ENCODE data around the gene EML5.

The EML5 gene

DNA sequence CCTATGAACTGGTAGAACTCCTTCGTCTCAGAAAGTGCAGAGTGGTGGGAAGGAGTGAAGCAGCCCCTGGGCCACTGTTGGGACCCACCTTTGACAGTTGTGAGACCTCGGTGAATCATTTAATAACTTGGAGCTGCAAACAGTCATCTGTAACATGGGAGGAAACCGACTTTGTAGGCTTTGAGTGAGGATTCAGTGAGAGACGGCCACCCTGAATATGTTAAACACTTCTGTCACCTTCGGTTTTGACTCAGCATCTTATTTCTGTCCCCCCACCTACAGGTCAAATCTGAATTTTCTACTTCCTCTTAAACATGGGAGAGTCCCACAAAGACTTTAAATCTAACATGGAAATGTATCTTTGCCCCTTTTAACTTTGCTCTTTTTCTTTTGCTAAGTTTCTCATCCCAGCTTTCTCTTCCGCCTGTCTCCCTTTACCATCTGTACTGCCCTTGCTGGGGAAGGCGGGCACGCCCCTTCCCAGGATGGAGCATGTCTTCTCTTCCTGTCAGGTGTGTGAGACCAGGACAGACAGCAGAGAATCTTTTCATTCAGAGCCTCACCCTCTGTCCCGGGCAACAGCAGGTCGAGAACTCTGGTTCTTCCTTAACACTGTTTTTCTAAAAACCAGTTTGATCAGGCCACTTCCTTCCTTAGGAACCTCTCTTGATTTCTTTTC, 192.9 kb downstream of the EML5 start:
- TF ChIP-seq TAF1 (IDR thresholded peaks at IDR 0.05; ENCODE audit: borderline replicate concordance, insufficient read depth, low read length), result no peak
- no peak for TF ChIP-seq FOXP2 (optimal IDR thresholded peaks at IDR 0.05; ENCODE audit: borderline replicate concordance, extremely low read depth, extremely low read length, insufficient read depth)
- no peak for TF ChIP-seq POLR2AphosphoS5 (IDR thresholded peaks at IDR 0.05; ENCODE audit: low read depth, low read length)

- TF ChIP-seq SIN3A (IDR thresholded peaks at IDR 0.05; ENCODE audit: borderline replicate concordance, insufficient read depth, low read length), result no peak
- no peak for TF ChIP-seq TAF1 (IDR thresholded peaks at IDR 0.05; ENCODE audit: borderline replicate concordance, insufficient read depth, low read length)
- TF ChIP-seq FOXP2 (optimal IDR thresholded peaks at IDR 0.05; ENCODE audit: borderline replicate concordance, extremely low read depth, extremely low read length, insufficient read depth), result no peak
- TF ChIP-seq, protein P1, sequence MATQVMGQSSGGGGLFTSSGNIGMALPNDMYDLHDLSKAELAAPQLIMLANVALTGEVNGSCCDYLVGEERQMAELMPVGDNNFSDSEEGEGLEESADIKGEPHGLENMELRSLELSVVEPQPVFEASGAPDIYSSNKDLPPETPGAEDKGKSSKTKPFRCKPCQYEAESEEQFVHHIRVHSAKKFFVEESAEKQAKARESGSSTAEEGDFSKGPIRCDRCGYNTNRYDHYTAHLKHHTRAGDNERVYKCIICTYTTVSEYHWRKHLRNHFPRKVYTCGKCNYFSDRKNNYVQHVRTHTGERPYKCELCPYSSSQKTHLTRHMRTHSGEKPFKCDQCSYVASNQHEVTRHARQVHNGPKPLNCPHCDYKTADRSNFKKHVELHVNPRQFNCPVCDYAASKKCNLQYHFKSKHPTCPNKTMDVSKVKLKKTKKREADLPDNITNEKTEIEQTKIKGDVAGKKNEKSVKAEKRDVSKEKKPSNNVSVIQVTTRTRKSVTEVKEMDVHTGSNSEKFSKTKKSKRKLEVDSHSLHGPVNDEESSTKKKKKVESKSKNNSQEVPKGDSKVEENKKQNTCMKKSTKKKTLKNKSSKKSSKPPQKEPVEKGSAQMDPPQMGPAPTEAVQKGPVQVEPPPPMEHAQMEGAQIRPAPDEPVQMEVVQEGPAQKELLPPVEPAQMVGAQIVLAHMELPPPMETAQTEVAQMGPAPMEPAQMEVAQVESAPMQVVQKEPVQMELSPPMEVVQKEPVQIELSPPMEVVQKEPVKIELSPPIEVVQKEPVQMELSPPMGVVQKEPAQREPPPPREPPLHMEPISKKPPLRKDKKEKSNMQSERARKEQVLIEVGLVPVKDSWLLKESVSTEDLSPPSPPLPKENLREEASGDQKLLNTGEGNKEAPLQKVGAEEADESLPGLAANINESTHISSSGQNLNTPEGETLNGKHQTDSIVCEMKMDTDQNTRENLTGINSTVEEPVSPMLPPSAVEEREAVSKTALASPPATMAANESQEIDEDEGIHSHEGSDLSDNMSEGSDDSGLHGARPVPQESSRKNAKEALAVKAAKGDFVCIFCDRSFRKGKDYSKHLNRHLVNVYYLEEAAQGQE (IDR thresholded peaks at IDR 0.05; ENCODE audit: insufficient read depth in 1 of 2, low read depth in 2 of 2, low read length in 2 of 2), result no peak
- TF ChIP-seq POLR2AphosphoS5 (IDR thresholded peaks at IDR 0.05; ENCODE audit: low read depth, low read length), result no peak
These were observed 193.4 kb downstream of the EML5 start for GRCh38 chr14:88599326-88599725.

- TF ChIP-seq POLR2AphosphoS5 (IDR thresholded peaks at IDR 0.05; ENCODE audit: low read depth, low read length), result no peak
- TF ChIP-seq, protein P1 (IDR thresholded peaks at IDR 0.05; ENCODE audit: insufficient read depth in 1 of 2, low read depth in 2 of 2, low read length in 2 of 2), result no peak
- TF ChIP-seq SIN3A (IDR thresholded peaks at IDR 0.05; ENCODE audit: borderline replicate concordance, insufficient read depth, low read length), result no peak
- no peak for TF ChIP-seq TAF1 (IDR thresholded peaks at IDR 0.05; ENCODE audit: borderline replicate concordance, insufficient read depth, low read length)
- TF ChIP-seq FOXP2 (optimal IDR thresholded peaks at IDR 0.05; ENCODE audit: borderline replicate concordance, extremely low read depth, extremely low read length, insufficient read depth), result no peak
These were observed 194.6 kb downstream of the EML5 start for GRCh38 chr14:88598097-88598675.

DNA sequence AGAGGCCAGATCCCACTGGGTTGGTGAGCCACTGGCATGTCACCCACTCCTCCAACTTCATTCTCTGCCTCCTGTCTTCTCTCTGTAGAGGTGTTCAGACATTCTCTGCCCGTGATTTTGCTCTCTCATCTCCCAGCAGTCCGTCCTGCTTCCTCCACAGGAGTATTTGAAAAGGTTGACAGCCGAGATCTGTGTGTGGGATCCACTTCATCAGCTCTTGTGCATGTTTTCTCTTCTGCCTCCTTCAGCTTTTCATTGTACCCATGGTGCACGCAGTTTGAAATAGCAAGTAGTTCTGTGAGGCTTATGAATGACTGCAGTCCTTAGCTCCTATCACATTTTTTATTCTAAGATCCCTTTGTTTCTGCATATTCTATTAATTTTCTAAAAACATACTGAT, 195.2 kb downstream of the EML5 start:
- TF ChIP-seq TAF1 (IDR thresholded peaks at IDR 0.05; ENCODE audit: borderline replicate concordance, insufficient read depth, low read length) (no peak), SIN3A (IDR thresholded peaks at IDR 0.05; ENCODE audit: borderline replicate concordance, insufficient read depth, low read length) (no peak), FOXP2 (optimal IDR thresholded peaks at IDR 0.05; ENCODE audit: borderline replicate concordance, extremely low read depth, extremely low read length, insufficient read depth) (no peak), POLR2AphosphoS5 (IDR thresholded peaks at IDR 0.05; ENCODE audit: low read depth, low read length) (no peak)
- TF ChIP-seq, protein P1 (IDR thresholded peaks at IDR 0.05; ENCODE audit: insufficient read depth in 1 of 2, low read depth in 2 of 2, low read length in 2 of 2), result no peak

GRCh38 chr14:88597038-88597437, 195.7 kb downstream of the EML5 start:
- no peak for TF ChIP-seq POLR2AphosphoS5 (IDR thresholded peaks at IDR 0.05; ENCODE audit: low read depth, low read length)
- TF ChIP-seq SIN3A (IDR thresholded peaks at IDR 0.05; ENCODE audit: borderline replicate concordance, insufficient read depth, low read length), result no peak
- TF ChIP-seq FOXP2 (optimal IDR thresholded peaks at IDR 0.05; ENCODE audit: borderline replicate concordance, extremely low read depth, extremely low read length, insufficient read depth), result no peak
- TF ChIP-seq, protein P1 (IDR thresholded peaks at IDR 0.05; ENCODE audit: insufficient read depth in 1 of 2, low read depth in 2 of 2, low read length in 2 of 2), result no peak
- TF ChIP-seq TAF1 (IDR thresholded peaks at IDR 0.05; ENCODE audit: borderline replicate concordance, insufficient read depth, low read length), result no peak
